ENCODE measurements around the gene MRPS16. TPM values are rescaled to one million over a fixed set of nuclear protein-coding genes. Genes with fewer than 3 reads are reported as not detected.

The MRPS16 gene
- total RNA-seq, 2 donors from 2014 or later = 47.0 to 51.9 TPM

DNA sequence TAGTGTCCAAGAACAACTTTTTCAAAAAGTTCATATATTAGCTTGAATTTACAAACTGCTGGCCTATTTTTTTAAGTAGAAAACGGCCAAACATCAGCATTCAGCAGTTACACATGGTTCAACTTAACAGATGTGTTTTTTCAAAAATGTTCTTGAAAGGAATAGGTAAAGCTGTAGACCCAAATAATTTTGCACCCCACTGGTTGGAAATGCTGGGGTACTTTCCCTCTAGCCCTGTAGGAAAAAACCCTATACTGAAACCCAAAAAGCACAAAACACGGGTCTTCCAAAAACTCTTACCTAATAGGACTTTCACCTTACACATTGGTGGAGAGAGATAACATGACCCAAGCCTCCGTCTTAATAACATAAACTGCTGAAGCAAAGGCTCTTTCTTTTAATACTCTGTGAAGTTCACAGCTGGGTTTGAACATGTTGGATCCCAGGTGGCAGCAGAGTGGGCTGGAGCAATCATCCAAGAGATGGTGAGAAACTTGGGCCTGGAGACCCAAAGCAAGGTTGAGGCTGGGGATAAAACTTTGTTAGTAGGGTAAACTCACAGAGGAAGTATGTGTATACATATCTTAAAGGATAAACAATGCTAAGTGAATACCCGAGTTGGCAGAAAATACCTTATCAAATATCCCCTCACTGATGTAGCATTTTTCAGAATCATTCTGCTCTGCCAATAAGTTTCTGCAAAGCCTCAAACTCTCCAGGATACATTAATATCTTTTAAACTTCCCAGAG, 4.8 kb downstream of the MRPS16 start:
- 34% methylated on average over 4 of the region's 4 CpGs for WGBS
- Histone ChIP-seq H3K4me1 (replicated peaks) (peaks cover 14% of the 10 kb centered on the region), H3K27ac (peak overlapping the region; percentile 81 to 83), H3K36me3 (no peaks in the 10 kb centered on the region), H3K27me3 (replicated peaks; ENCODE audit: insufficient read depth) (no peaks in the 10 kb centered on the region), H3K9me3 (no peaks in the 10 kb centered on the region), H3K4me3 (peak overlapping the region; percentile 71 to 79)
- TF ChIP-seq CTCF (IDR thresholded peaks at IDR 0.05) = no peak
- DNase-seq (ENCODE audit: low spot score) = no peak
- intact Hi-C loops (cut with DNase I) = loop anchor here (5.0 kb wide), 1 partner anchor 150 kb away; the partner anchor contains the start of gene P4HA1

- no peaks in the 10 kb centered on the region for H3K36me3 ChIP-seq
- H3K9me3 ChIP-seq = no peaks in the 10 kb centered on the region
- peak within 1 kb of the TSS; percentile 81 to 83 for H3K27ac ChIP-seq
- WGBS = under 1% methylated on average over 60 of the region's 78 CpGs
- intact Hi-C loops (cut with DNase I) = loop anchor here (5.0 kb wide), 1 partner anchor 150 kb away; the partner anchor contains the start of gene P4HA1
- peaks cover 14% of the 10 kb centered on the region for H3K4me1 ChIP-seq (replicated peaks)
- H3K4me3 ChIP-seq = peak within 1 kb of the TSS; percentile 71 to 79
- peak; percentile 95 for DNase-seq (ENCODE audit: low spot score)
- peak; percentile 75 for TF ChIP-seq POLR2A (IDR thresholded peaks at IDR 0.05)
- TF ChIP-seq CTCF (IDR thresholded peaks at IDR 0.05) = peak; percentile 7 to 52 (median 32)
- TF ChIP-seq POLR2AphosphoS5 (IDR thresholded peaks at IDR 0.05) = peak; percentile 99
- no peaks in the 10 kb centered on the region for H3K27me3 ChIP-seq (replicated peaks; ENCODE audit: insufficient read depth)
Measured at GRCh38 chr10:73246646-73247508, 5.6 kb downstream of the MRPS16 start, which contains the start of gene DNAJC9. Gene DNAJC9, minus strand, starts transcription at chr10:73247255. Its CDS starts 66 bp downstream, at chr10:73247189.

DNA sequence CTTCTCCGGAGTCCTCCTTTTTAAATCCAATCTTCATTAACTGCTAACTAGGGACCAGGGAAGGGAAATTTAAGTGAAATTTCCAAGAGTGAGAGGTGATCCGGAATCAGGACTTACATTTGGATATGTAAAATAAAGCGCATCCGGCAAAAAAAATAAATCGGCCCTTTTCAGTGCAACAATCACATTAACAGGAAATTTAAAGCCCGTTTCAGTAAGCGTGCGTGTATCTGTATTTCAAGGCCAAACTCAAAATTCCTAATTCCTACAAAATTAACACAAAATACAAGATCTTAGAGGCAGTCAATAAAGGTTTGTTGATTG, 6.2 kb downstream of the MRPS16 start:
- Histone ChIP-seq H3K27ac (peak overlapping the region; percentile 81 to 83), H3K4me1 (replicated peaks) (peaks cover 9% of the 10 kb centered on the region), H3K4me3 (peak overlapping the region; percentile 71 to 79), H3K9me3 (no peaks in the 10 kb centered on the region), H3K36me3 (no peaks in the 10 kb centered on the region), H3K27me3 (replicated peaks; ENCODE audit: insufficient read depth) (no peaks in the 10 kb centered on the region)
- intact Hi-C loops (cut with DNase I) = loop anchor here (5.0 kb wide), 1 partner anchor 149 kb away; the partner anchor contains the start of gene P4HA1
- no peak for TF ChIP-seq POLR2AphosphoS5 (IDR thresholded peaks at IDR 0.05)
- TF ChIP-seq CTCF (IDR thresholded peaks at IDR 0.05) = no peak
- no peak for TF ChIP-seq POLR2A (IDR thresholded peaks at IDR 0.05)
- no peak for DNase-seq (ENCODE audit: low spot score)
- 3% methylated on average over 8 of the region's 8 CpGs for WGBS

DNA sequence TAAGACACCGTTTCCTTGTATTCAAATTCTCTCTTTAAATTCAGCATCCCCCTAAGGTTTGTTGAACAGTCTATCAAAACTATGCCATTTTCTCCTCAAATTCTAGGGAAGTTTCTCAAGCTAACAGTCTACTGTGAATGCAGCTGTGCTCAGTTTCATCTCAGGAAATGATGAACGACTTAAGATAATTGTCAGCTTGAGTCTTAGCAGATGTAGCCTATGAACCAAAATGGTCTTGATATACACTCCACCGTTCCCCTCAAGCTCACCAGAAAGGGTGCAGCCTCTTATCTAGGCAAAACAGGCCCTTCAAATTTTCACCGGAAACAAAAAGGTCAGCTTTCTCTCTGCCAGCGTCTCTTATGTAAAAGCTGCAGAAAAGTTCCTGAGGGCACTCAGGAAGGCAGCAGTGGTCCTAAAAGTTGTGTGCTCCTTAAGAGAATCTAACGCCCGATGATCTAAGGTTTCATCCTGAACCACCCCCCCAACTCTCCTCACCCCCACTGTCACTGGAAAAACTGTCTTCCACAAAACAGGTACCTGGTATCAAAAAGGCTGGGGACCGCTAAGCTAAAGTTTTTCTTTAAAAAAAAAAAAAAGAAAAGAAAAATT, 7.5 kb downstream of the MRPS16 start:
- Histone ChIP-seq H3K27me3 (replicated peaks; ENCODE audit: insufficient read depth) (no peaks in the 10 kb centered on the region), H3K4me3 (no peak overlapping the region), H3K4me1 (replicated peaks) (peaks cover 9% of the 10 kb centered on the region), H3K27ac (no peak overlapping the region), H3K9me3 (no peaks in the 10 kb centered on the region), H3K36me3 (no peaks in the 10 kb centered on the region)
- intact Hi-C loops (cut with DNase I) = loop anchor here (5.0 kb wide), 1 partner anchor 148 kb away; the partner anchor contains the start of gene P4HA1
- TF ChIP-seq POLR2AphosphoS5 (IDR thresholded peaks at IDR 0.05) (no peak), POLR2A (IDR thresholded peaks at IDR 0.05) (no peak), CTCF (IDR thresholded peaks at IDR 0.05) (no peak)
- no peak for DNase-seq (ENCODE audit: low spot score)
- WGBS = 67% methylated on average over 8 of the region's 8 CpGs

Measured in prostate gland (tissue), 2 donors.